ENCODE measurements around the gene ARID1B. TPM values are rescaled to one million over a fixed set of nuclear protein-coding genes. Genes with fewer than 3 reads are reported as not detected.

ARID1B gene
- total RNA-seq, 2 donors from 2014 or later: 65.1 to 99.4 TPM

DNA sequence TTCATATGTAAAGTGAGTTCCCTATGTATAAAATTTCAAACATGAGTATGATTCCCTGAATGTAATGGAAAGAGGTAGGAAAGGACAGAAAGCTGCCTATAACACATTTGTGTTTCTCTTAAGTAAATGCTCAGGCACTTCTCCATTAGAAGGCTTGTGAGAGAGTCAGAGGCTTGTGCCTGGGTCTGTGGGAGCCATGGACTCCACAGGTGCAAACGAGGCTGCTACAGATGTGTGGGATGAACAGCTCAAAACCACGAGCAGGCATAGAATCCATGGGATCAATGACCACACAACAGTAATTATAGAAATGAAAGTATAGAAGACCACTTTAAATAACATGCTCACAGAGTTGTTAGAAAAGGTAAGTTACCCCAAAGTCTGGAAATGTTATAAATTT is 134.4 kb downstream of the ARID1B start:
- no peaks in the 10 kb centered on the region for H3K36me3 ChIP-seq
- WGBS: 75% methylated on average over 2 of the region's 2 CpGs
- no peak for DNase-seq (ENCODE audit: low spot score)

DNA sequence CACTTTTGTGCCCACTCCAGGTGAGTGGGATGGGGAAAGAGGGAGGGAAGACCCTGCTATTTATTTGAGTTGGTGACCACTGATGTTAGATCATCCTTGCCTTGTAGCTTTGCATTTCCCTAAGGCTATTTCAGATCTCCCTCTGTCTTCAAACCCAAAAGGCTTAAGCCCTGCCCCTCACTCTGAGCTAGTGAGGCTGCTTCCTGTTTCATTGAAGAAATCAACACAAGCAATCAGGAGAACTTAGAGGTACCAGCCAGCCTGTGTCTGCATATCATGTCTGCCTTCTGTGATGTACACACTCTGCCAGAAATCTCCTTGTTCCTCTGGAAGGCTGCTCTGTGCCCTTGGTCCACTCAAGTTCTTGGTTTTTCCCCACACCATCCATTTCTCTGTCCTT is 135.3 kb downstream of the ARID1B start:
- no peaks in the 10 kb centered on the region for H3K36me3 ChIP-seq
- H3K27ac ChIP-seq: no peak overlapping the region
- H3K27me3 ChIP-seq (replicated peaks; ENCODE audit: insufficient read depth): no peaks in the 10 kb centered on the region
- intact Hi-C loops (cut with DNase I): no loop called here
- no peak for DNase-seq (ENCODE audit: low spot score)
- no peak for TF ChIP-seq POLR2AphosphoS5 (IDR thresholded peaks at IDR 0.05)
- TF ChIP-seq, protein P1, sequence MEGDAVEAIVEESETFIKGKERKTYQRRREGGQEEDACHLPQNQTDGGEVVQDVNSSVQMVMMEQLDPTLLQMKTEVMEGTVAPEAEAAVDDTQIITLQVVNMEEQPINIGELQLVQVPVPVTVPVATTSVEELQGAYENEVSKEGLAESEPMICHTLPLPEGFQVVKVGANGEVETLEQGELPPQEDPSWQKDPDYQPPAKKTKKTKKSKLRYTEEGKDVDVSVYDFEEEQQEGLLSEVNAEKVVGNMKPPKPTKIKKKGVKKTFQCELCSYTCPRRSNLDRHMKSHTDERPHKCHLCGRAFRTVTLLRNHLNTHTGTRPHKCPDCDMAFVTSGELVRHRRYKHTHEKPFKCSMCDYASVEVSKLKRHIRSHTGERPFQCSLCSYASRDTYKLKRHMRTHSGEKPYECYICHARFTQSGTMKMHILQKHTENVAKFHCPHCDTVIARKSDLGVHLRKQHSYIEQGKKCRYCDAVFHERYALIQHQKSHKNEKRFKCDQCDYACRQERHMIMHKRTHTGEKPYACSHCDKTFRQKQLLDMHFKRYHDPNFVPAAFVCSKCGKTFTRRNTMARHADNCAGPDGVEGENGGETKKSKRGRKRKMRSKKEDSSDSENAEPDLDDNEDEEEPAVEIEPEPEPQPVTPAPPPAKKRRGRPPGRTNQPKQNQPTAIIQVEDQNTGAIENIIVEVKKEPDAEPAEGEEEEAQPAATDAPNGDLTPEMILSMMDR (IDR thresholded peaks at IDR 0.05): no peak
- TF ChIP-seq POLR2A (IDR thresholded peaks at IDR 0.05): no peak
- H3K4me1 ChIP-seq (replicated peaks): no peaks in the 10 kb centered on the region
- no peaks in the 10 kb centered on the region for H3K9me3 ChIP-seq
- H3K4me3 ChIP-seq: no peak overlapping the region

More for the DNA sequence above, 134.4 kb downstream of the ARID1B start:
- H3K27me3 ChIP-seq (replicated peaks; ENCODE audit: insufficient read depth): no peaks in the 10 kb centered on the region
- no peak overlapping the region for H3K4me3 ChIP-seq
- intact Hi-C loops (cut with DNase I): no loop called here
- no peaks in the 10 kb centered on the region for H3K9me3 ChIP-seq
- H3K4me1 ChIP-seq (replicated peaks): no peaks in the 10 kb centered on the region
- TF ChIP-seq POLR2AphosphoS5 (IDR thresholded peaks at IDR 0.05): no peak
- TF ChIP-seq, protein P1 (IDR thresholded peaks at IDR 0.05): no peak
- TF ChIP-seq POLR2A (IDR thresholded peaks at IDR 0.05): no peak
- no peak overlapping the region for H3K27ac ChIP-seq

DNA sequence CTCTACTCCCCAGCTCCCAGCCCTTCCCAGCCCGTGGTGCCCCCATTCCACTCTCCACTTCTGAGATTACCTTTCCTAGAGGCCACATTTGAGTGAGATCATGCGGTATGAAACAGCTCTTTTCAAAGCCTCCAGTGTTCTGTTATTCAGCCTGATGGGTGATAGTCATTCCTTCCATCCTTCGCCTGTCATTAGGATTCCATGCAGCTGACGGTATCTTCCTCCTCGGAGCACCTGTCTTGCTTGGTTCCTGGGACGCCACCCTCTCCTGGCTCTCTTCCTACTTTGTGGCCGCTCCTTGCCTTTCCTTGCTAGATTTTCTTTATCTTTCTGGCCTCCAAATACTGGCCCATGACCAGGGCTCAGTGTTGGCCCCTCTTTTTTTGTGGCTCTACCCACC is 137.0 kb downstream of the ARID1B start:
- H3K27me3 ChIP-seq (replicated peaks; ENCODE audit: insufficient read depth): no peaks in the 10 kb centered on the region
- H3K4me3 ChIP-seq: no peak overlapping the region
- TF ChIP-seq POLR2A (IDR thresholded peaks at IDR 0.05) (no peak), POLR2AphosphoS5 (IDR thresholded peaks at IDR 0.05) (no peak)
- TF ChIP-seq, protein P1 (IDR thresholded peaks at IDR 0.05): no peak
- 91% methylated on average over 7 of the region's 7 CpGs for WGBS
- no peaks in the 10 kb centered on the region for H3K4me1 ChIP-seq (replicated peaks)
- no peaks in the 10 kb centered on the region for H3K9me3 ChIP-seq
- intact Hi-C loops (cut with DNase I): no loop called here
- DNase-seq (ENCODE audit: low spot score): no peak
- no peaks in the 10 kb centered on the region for H3K36me3 ChIP-seq
- no peak overlapping the region for H3K27ac ChIP-seq

DNA sequence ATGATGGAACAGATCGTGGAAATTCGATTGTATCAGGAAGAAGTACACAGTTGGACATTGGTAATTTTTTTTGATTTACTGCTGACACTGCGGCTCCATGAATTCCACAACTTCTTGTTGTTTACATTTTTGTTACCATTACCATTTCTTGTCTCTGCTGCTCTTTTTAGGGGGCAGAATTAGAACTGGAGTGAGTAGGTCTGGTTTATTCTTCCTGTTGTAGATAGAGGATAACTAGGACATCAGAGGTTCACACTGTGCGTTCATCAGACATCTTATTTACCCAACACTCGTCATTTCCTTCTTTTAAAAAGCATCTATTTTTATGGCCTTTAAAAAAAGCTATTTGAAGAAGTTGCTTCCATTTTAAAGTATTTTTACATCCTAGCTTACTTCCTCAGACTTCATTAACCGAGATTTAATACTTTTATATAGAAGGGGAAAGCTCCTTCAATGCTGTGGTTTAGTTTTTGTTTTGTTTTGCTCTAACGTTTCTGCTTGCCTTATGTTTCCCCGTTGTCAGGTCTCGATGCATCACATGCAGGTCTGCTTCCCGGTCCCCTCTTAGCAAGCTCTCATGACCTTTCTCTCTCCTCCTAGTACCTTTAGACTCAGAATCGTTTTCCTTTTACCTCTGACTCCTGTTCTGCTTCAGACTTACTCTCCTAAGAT is 139.1 kb downstream of the ARID1B start:
- no peaks in the 10 kb centered on the region for H3K4me1 ChIP-seq (replicated peaks)
- 47% methylated on average over 11 of the region's 11 CpGs for WGBS

More for the DNA sequence above, 139.1 kb downstream of the ARID1B start:
- Histone ChIP-seq H3K27me3 (replicated peaks; ENCODE audit: insufficient read depth) (no peaks in the 10 kb centered on the region), H3K36me3 (no peaks in the 10 kb centered on the region), H3K27ac (no peak overlapping the region), H3K9me3 (no peaks in the 10 kb centered on the region), H3K4me3 (no peak overlapping the region)
- no peak for DNase-seq (ENCODE audit: low spot score)
- intact Hi-C loops (cut with DNase I): no loop called here
- no peak for TF ChIP-seq POLR2A (IDR thresholded peaks at IDR 0.05)
- TF ChIP-seq, protein P1 (IDR thresholded peaks at IDR 0.05): no peak
- no peak for TF ChIP-seq POLR2AphosphoS5 (IDR thresholded peaks at IDR 0.05)

Data from prostate gland (tissue), 2 donors.